Superior temporal gyrus (tissue), 1 donor: ENCODE measurements around the gene AP2A1.
A peak's percentile ranks its signal among the peaks of the same experiment; 100 is the strongest.
"Not testable (repeated sequence)": the region's sequence is repeated elsewhere in the genome, so short reads cannot be mapped to it uniquely, and the experiment has no call there.

Experiments
- DNase-seq: peaks from one replicate; pipeline ENCODE4 v3.0.0-alpha.2; 2016; ENCODE audit errors: extremely low spot score

AP2A1 gene

DNA sequence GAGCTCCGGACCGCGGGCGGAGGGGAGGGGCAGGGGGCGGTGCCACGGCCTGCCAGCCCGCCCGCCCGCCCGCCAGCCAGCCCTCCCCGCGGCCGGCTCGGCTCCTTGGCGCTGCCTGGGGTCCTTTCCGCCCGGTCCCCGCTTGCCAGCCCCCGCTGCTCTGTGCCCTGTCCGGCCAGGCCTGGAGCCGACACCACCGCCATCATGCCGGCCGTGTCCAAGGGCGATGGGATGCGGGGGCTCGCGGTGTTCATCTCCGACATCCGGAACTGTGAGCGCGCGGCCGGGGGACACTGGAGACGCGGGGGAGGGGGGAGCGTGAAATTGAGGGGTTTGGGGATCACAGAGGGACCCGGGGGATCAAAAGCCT is at the start of gene AP2A1:
AP2A1 (plus strand) TSS at position 72 of the 370 bp plus-strand sequence; CDS start at position 205, 133 bp downstream.
- DNase-seq = no peak

DNA sequence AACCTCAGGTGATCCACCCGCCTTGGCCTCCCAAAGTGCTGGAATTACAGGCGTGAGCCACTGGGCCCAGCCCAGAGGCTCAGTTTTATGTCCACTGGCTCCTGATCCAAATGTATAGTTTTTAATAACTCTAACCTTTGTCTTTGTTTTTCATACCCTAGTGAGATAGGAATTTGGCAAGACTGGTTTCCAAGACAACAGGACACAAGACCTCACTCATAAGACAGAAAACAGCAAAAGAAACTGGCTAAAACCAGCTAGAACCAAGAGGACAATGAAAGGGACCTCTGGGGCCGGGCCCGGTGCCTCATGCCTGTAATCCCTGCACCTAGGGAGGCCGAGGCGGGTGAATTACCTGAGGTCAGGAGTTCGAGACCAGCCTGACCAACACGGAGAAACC is 48.3 kb upstream of the AP2A1 start:
- no peak for DNase-seq

DNA sequence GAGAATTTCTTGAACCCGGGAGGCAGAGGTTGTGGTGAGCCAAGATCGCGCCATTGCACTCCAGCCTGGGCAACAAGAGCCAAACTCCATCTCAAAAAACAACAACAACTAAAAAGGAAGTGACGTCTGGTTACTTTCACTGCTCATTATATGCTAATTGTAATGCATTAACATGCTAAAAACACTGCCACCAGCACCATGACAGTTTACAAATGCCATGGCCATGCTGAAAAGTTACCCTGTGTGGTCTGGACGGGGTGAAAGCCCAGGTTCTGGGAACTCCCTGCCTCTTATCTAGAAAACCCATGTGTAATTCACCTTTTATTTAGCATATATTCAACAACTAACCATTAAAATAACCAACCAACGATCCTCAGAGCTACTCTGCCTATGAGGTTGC is 47.8 kb upstream of the AP2A1 start:
- no peak for DNase-seq

DNA sequence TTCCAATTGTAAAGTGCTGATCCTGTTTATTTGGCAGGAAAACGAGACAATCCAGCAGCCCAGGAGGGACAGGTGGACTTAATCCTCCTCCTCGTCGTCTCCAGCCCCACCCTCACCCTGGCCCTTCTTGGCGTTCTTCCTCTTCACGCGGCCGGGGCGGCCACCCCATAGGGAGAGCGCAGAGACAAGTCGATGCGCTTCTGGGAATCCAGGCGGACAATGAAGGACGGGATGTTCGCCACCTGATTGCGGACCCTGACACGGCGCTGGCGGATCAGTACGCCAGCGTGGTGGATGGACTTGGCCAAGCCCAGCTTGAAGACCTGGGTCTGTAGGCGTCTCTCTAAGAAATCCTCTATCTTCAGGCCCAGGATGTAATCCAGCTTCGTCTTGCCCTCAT is 47.4 kb upstream of the AP2A1 start:
- not testable (repeated sequence) for DNase-seq

DNA sequence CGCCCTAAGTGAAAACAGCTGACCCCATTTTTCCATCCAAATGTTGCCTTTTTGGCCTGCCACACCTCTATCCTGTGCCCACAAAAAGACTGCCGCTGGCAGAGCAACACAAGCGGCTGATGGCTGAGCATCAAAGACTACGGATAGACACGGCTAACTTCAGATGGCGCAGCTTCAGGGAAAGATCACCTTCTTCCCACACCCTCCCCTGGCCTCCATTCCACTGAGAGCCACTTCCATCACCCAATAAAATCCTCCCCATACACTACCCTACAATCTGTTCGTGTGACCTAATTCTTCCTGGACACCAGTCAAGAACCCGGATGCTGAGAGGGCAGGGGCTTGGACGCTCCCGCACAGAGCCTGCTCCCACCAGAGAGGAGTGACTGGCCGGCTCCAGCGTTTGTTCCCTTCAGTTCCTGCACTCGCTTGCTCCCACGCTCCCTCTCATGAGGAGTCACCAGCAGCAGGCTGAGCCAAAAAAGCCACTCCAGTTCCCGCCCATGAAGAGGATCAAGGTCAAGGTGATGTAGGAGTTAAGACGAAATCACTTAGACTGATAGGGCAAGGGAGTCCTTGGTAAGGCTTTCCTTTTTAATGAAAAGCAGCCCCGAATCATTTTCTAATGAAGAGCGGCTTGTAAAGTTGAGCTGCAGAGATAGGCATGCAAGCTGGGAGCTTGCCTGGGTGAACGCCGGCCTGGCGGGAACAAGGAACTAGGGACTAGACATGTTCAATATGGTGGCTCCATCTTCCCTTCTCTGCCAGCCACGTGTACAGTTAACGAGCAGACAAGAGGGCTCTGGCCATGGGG is 39.4 kb upstream of the AP2A1 start:
- DNase-seq = no peak

DNA sequence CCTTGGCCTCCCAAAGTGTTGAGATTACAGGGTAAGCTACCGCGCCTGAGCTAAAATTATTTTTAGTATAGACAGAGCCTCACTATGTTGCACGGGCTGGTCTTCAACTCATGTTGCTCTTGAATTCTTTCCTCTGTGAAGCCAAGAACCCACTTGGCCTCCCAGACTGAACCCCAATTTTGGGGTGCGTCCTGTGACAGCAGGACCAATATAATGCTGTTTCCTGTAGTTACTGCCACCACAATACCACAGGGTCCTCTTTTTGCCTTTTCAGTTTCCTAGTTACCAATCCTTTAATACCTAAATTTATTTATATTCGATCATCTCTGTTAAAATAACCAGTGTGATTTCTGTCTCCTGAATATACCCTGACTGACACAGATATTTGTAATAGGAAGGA is 36.6 kb upstream of the AP2A1 start:
- DNase-seq = no peak

DNA sequence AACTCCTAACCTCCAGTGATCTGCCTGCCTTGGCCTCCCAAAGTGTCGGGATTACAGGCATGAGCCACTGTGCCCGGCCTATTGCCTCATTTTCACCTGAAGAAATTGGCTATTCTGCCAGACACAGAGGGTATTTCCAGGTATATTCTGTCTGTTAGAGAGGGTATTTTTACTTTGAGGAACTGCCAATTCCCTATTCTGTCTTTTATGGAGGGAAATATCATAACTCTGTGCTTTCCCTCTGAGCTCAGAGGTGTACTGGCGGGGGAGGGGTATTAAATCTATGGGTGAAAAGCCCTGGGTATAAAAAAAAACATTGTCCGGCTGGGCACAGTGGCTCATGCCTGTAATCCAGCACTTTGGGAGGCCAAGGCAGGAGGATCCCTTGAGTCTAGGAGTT is 28.5 kb upstream of the AP2A1 start:
- no peak for DNase-seq

DNA sequence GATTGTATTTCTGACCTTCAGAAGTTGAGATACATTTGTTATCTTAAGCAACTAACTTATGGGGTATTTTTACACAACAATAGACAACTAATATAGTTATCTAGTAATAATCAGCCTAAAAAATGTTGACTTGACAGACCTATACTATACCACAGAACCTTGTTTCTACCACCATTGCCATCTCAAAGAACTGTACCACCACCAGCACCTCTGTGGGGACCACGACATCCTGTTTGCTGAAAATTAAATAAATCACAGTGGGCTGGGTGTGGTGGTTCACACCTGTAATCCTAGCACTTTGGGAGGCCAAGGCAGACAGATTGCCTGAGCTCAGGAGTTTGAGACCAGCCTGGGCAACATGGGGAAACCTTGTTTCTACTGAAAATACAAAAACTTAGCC is 27.7 kb upstream of the AP2A1 start:
- no peak for DNase-seq

DNA sequence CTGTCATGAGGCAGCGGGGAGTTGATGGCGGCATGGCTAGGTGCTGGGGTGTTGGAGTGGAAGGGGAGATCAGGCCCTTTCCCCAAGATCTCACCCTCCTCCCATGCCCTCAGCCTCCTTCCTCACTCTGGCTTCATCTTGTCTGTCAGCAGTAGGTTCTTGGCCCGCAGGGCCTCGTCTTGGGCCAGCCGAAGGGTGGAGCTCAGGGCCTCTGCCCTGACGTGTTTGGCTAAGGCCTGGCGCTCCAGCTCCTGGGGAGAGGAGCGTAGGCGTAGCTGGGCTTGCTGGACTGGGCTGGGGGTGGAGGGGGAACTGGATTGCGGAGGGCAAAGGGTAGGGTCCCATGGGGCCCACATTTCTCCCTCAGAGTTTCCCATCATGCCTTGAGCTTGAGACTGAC is 26.9 kb upstream of the AP2A1 start:
- no peak for DNase-seq

DNA sequence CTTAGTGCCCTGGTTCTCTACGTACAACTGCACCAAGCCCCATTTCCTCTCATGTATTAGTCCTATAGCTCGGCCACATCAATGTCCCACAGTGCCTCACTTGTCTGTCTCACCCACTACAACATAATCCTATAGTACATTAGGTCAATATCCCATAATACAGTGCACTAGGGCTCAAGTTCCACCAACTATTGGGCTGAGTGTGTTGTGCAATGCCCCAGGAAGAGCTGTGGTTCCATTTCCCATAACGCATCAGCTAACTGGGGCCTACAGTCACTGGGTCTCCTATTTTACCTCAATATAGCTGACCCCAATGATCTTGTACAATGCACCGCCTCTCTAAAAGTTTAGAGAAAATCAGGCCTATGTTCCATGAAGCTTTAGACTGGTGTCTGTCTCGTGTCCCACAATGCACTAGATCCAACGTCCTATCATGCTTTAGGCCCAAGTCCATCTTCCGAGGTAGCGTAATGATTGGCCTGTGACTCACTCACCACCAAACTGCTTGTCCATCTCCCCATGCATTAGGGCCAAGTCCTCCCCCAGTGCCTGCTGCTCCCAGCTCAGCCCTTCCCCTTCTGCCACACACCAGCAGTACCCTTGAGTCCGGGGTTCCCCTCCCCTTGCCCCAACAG is 25.5 kb upstream of the AP2A1 start:
- DNase-seq = no peak

DNA sequence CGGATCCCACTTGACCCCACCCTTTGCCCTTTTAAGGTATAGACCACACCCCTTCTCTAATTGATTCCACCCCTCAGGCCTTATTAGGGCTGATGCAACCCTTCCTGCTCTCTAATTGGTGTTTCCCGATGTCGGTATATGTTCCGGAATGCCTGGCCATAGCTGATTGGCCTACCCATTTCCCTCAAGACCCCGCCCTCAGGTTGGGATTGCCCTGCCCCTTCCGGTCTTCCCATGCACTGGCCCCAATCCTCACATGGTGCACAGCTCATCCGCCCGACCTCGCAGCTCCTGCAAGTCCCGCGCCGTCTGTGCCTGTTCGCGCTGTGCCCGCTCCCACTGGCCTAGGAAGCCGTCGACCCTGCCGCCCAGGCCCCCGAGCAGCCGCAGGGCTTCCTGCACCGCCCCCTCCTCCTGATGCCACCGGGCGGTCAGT is 21.8 kb upstream of the AP2A1 start:
- DNase-seq = no peak

DNA sequence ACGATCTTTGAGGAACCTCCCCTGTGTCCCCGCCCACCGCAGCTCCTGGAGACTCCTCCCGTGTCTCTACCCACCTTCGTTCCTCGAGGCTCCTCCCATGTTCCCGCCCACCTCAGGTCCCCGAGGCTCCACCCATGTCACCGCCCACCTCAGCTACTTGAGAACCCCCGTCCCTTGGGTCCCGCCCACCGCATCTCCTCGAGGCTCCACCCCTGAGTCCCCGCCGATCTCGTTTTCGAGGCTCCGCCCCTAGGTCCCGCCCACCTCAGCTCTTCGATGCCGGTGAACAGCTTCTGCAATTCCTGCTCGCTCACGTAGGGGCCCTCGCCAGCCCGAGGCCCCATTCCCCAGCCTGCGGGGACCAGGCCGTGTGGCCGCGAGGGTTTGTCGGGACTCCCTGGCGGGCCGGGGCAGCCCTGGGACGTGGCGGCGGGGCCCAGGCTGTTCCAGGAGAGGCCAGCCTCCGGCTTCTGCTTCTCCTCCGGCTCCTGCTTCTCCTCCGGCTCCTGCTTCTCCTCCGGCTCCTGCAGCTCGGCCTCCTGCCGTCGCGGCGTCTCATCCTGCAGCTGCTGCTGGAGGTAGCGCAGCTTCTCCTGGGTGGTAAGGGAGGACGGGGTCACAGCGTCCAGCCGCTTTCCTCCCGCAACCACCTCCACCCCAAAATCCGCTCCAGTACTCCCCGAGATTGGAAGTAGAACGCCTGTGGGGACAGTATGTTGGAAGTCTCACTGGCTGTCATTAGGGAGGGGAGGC is 20.4 kb upstream of the AP2A1 start:
- DNase-seq = no peak

DNA sequence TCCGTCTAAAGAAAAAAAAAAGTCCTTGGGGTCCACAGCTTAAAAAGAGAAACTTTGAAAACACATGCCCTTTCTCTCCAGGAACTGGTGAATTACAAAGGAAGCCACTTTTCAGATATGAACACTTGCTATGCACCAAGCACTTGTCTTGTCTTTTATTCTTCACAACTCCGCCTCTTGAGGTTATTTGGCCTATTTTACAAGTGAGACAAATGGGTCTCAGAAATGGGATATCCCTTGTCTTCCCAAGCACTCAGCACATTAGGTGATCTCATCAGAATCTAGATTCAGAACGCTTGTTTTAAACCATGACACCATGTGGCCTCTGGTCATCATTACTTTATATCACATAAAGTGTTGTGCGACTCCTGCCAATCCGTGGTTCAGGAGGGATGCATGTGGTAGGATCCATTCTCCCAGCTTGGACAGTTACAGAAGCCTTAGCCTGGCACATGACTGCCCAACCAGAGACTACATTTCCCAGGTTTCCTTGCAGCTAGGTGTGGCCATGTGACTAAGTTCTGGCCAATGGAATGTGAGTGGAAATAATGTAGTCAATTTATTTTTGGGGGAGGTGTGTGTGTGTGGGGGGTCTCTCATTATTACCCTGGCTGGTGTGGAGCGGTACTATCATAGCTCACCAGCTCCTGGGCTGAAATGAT is 17.6 kb upstream of the AP2A1 start:
- DNase-seq = peak; percentile 26

DNA sequence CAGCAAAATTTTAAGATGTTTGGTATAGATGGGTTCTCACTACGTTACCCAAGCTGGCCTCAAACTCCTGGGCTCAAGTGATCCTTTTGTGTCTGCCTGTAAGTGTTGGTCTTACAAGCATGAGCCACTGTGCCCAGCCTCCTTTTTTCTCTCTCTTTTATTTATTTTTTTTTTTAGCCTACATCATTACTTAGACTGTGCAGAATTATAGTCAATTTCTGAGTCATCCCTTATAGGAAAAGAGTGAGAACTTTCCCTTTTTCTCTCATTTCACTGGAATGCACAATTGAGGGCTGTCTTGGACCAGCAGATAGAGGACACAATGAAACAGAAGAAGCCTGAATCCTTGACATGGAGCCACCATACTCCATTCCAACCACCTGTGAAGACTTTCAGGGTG is 17.0 kb upstream of the AP2A1 start:
- no peak for DNase-seq

DNA sequence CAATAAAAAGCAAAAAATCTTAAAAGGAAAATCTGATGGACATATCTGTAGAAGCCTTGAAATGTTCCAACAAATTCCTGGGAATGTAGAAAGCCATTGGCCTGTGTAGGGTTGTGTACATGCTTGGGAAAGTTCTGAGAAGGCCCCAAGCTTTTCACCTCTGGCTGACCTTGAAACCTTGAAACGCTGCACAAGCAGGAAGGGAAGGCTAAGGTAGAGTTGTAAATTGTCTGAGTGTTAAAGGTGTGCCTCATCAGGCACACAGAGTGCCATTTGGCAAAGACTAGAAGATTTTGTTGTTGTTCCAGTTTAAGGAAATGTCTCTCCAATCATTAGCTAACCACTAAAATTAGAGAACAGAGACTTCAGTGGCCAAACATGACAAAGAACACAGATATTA is 14.1 kb upstream of the AP2A1 start:
- no peak for DNase-seq

DNA sequence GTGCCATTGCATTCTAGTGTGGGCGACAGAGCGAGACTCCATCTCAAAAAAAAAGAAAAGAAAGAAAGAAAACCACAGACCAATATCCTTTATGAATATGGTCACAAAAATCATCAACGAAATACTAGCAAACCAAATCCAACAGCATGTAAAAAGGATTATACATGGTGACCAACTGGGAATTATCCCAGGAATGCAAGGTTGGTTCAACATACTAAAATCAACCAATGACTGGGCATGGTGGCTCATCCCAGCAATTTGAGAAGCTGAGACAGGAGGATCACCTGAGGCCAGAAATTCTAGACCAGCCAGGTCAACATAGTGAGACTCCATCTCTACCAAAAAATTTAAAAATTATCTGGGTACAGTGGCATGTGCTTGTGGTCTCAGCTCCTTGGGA is 10.8 kb upstream of the AP2A1 start:
- no peak for DNase-seq

DNA sequence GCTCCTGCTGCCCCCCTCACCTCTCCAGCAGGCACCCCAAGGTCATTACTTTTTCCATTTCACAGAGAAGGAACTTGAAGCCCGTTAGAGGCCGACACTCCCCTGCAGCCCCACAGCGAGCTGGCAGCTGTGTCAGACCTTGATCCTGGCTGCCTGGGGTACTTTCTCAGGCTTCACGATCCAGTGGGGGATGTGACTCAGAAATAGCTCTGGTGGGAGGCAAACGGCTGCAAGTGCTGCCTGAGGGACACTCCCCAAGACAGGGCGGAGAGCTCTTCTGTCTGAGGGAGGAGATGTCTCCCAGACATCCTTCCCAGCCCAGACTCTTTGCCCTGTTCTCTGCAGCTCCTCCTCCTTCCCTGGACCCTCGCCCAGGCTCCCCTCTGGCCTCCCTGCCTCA is 8.5 kb upstream of the AP2A1 start:
- no peak for DNase-seq

DNA sequence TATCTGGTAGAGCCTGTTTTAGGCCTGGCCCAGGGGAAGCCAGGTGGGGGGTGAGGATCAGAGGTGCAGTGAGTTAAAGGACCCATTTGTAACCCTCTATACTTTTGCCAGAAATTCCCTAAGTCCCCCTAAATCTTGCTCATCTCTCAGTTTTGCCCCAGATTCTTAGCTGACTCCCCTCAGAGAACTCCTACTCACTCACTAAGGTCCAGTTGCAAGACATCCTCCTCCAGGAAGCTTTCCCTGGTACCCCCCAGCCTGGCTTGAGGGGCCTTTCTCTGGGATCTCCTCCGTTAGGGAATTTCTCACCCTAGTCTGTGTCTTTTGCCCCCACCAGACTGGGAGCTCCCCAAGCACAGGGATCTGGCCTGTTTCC is 5.6 kb upstream of the AP2A1 start:
- DNase-seq = no peak

DNA sequence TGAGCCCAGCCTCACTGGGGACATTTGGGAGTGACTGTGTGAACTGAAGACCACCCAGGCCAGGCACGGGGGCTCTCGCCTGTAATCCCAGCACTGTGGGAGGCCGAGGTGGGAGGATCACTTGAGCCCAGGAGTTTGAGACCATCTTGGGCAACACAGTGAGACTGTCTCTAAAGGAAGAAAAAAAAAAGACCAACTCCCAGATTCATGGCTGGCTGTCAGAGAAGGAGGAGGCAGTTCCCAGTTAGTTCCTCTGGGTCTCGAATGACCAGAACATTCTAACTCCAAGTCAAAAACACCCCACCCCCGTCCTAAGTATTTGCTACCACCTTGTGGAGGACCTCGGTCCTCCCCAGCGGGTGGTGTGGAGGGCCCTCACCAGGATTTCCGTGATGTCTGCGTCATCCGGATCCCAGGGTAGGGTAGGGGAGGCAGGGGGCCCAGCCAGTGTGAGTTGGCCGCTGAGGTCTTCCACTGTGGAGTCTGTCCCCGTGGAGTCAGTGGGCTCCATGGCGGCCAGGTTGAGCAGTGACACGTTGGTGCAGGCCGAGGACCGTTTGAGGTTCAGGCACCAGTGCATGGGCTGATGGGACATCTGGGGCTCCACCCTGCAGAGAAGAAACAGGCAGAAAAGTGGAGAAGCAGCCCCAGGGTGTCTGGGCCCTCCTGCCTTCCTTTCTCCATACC is 5.0 kb upstream of the AP2A1 start:
- no peak for DNase-seq

DNA sequence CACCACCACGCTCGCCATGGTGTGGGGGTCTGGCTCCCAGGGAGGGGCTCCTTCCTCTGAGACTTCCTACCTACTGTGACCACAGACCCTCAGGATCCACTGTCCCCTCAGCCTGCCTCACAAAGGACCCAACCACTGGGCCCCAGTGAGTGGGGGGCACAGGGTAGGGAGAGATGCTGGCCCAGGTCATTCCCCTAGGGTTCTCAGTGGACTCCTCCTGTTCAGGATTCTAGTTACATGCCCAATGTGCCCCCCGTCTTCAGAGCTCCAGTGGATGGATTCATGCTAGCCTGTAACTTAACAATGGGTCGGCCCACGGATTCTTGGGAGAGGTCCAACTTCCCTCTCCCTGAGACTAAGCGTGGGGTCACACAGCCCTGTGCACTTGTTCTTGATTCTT is 3.6 kb upstream of the AP2A1 start, which contains the start of gene TSKS:
TSKS (minus strand) TSS at position 77 of the 400 bp plus-strand sequence; CDS start at position 18, 59 bp downstream.
- DNase-seq = no peak

DNA sequence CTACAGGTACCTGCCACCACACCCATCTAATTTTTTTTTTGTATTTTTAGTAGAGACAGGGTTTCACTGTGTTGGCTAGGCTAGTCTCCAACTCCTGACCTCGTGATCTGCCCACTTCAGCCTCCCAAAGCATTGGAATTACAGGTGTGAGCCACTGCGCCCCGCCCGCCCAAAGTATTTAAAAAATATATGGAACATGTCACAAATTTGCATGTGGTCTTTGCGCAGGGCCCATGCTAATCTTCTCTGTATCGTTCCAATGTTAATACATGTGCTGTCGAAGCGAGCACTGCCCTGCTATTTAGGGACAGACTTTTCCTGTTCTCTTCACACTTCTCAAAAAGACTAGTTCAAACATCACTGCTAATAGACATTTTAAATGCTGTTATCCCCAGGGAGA is 2.5 kb upstream of the AP2A1 start:
- DNase-seq = no peak
